ENCODE results near the gene CORO7.

CORO7 gene

DNA sequence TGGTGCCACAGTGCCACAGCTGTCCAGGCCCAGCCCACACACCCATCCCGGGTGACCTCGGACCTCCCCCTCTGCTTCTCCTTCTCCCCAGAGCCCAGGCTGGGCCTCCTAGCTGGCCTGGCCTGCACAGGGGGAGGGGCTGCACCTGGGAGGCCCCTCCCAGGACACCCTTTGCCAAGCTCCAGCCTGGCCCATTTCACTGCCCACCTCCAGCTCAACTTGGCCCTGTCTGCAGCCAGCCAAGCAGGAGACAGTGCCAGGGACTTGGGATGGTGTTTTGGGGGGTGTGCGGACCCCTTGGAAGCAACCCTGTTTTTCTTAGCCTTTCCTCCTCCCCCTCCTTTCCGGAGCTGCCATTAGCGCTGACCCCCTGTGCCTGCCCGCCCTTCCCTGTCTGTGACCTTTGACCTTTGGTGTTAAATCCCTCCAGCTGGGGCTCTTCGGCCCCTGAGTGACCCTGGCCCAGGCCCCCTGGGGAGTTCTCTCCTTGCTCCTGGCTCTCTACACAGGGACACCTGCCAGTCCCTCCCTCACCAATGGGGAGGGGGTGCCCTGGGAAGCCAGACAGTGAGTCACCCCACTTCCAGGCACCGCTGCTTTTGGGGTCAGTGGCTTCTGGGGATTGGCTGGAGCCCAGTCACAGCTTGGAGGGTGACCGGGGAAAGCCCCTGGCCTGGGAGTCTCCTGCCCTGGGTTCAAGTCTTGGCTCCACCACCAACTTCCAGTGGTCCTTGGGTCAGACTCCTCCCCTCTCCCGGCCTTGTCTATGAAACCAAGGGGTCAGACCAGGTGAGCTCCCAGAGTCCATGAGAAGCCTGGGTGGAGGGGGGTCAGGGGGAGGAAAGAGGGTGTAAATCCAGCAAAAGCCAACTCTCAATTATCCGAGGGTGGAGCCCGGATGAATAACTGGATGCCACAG, 98.6 kb downstream of the CORO7 start:
- Histone ChIP-seq H3K9me3 (ENCODE audit: severe bottlenecking) (no peaks in the 10 kb centered on the region), H3K27me3 (ENCODE audit: insufficient read depth, low read depth, severe bottlenecking) (no peaks in the 10 kb centered on the region), H3K4me3 (ENCODE audit: low read depth, low read length) (peak overlapping the region; percentile 4), H3K36me3 (no peaks in the 10 kb centered on the region), H3K27ac (peak overlapping the region; percentile 71)
- TF ChIP-seq CTCF (IDR thresholded peaks at IDR 0.05; ENCODE audit: low read depth, low read length): no peak
- DNase-seq: peak; percentile 66

- no peaks in the 10 kb centered on the region for H3K27me3 ChIP-seq (ENCODE audit: insufficient read depth, low read depth, severe bottlenecking)
- peak overlapping the region; percentile 80 for H3K4me3 ChIP-seq (ENCODE audit: low read depth, low read length)
- peak overlapping the region; percentile 74 for H3K27ac ChIP-seq
Measured at GRCh38 chr16:4316864-4317531, 99.4 kb downstream of the CORO7 start.

GRCh38 chr16:4316108-4316863, 100.1 kb downstream of the CORO7 start:
- peak overlapping the region; percentile 74 for H3K27ac ChIP-seq
- DNase-seq: no peak

More at GRCh38 chr16:4316864-4317531, 99.4 kb downstream of the CORO7 start:
- Histone ChIP-seq H3K9me3 (ENCODE audit: severe bottlenecking) (no peaks in the 10 kb centered on the region), H3K36me3 (no peaks in the 10 kb centered on the region)
- no peak for DNase-seq
- TF ChIP-seq CTCF (IDR thresholded peaks at IDR 0.05; ENCODE audit: low read depth, low read length): no peak

DNA sequence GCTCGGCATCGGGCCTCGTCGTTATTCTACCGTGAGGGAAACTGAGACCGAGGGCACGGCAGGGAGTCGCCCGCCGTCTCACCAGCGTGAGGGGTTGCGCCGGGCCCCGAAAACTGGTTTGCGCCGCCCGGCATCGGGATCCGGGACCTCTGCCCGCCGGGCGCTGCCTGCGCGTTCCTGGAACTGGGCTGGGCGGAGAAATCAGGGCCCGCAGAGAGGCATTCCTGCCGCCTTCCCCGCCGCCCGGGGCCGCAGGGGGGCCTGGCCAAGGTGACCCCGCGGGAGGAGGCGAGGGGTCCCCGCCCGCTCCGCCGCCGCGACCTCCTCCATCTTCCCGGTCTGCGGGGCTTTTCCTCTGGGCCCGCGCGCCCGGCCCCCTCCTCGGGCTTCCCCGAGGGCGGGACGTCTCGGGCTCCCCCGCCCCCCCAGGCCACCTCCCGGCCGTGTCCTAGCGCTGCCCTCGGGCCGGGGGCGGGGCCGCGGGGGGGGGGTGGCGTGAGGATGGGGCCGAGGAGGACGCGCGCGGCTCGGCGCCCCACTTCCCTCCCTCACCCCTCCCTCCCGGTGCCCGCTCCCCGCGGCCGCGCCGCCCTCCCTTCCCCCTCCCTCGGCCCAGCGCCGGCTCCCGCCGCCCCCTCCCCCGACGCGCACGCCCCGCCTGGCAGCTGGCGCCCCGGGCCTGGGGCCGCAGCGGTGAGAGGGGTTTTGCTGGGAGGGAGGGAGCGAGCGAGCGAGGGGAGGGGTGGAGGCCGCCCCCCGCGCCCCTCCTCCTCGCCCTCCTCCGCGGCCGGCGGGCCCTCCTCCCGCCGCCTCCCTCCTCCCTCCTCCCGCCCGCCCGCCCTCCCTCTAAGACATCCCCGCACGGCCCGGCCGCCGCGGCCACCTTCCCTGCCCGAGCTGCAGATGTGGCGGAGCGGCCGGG, 100.9 kb downstream of the CORO7 start, which contains the start of gene GLIS2:
Gene GLIS2, plus strand, starts transcription at position 882 of the 922 bp plus-strand sequence. CDS start 16,214 bp downstream, outside the sequence.
- Histone ChIP-seq H3K9me3 (ENCODE audit: severe bottlenecking) (no peaks in the 10 kb centered on the region), H3K27ac (peak within 1 kb of the TSS; percentile 96), H3K27me3 (ENCODE audit: insufficient read depth, low read depth, severe bottlenecking) (no peaks in the 10 kb centered on the region), H3K36me3 (no peaks in the 10 kb centered on the region), H3K4me3 (ENCODE audit: low read depth, low read length) (peak within 1 kb of the TSS; percentile 80)
- no peak for TF ChIP-seq CTCF (IDR thresholded peaks at IDR 0.05; ENCODE audit: low read depth, low read length)
- peak; percentile 90 for DNase-seq

More at GRCh38 chr16:4316108-4316863, 100.1 kb downstream of the CORO7 start:
- Histone ChIP-seq H3K36me3 (no peaks in the 10 kb centered on the region), H3K9me3 (ENCODE audit: severe bottlenecking) (no peaks in the 10 kb centered on the region), H3K4me3 (ENCODE audit: low read depth, low read length) (peak overlapping the region; percentile 80), H3K27me3 (ENCODE audit: insufficient read depth, low read depth, severe bottlenecking) (no peaks in the 10 kb centered on the region)
- no peak for TF ChIP-seq CTCF (IDR thresholded peaks at IDR 0.05; ENCODE audit: low read depth, low read length)
